Esophagus muscularis mucosa (tissue), 3 donors: ENCODE data around the gene MLN.

Experiments
- CTCF ChIP-seq, 3 experiments: fragments of 200-600 bp in 2 of 3; fragments of 450-650 bp in 1 of 3; sonication (generic) in 2 of 3; IDR thresholded peaks; one replicate each; pipeline ENCODE4 v1.5.1; 2017 to 2019; ENCODE audit warnings: antibody characterized with exemption in 3 of 3, mild to moderate bottlenecking in 2 of 3, moderate library complexity in 1 of 3
- EP300 ChIP-seq: sonication (generic); formaldehyde crosslinking; IDR thresholded peaks from one replicate; pipeline ENCODE4 v1.6.1; 2017; ENCODE audit warnings: antibody characterized with exemption

GRCh38 chr6:33748841-33749240 is 55.0 kb downstream of the MLN start:
- TF ChIP-seq CTCF (IDR thresholded peaks at IDR 0.05) = no peak
- no peak for TF ChIP-seq EP300
